Fibroblast of skin of left quadriceps (primary cell): Measurements from ENCODE around the gene FCGR3A.

ENCODE experiments used
- DNase-seq, 2 experiments: peaks; one replicate each; pipeline ENCODE4 v3.0.0-alpha.2; 2013; ENCODE audit warnings: low read depth in 2 of 2

FCGR3A gene

DNA sequence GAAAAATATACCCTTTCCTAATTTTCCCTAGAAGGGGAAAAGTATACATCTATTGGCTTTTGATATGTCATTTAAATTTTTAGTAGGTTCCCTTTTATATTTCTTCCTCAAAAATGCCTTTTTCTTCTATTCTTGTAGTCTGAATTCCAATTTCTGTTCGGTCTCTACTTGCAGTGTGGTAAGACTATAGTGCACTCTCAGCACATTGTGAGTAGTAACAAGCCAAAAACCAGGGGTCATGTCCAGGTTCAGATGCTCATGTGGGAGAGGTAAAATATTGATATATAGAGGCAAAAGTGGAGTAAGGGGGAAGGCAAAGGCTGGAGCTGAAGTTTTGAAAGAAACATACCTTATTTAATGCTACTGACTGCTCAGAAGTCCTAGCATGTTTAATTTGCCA is 48.4 kb downstream of the FCGR3A start:
- DNase-seq: no peak

DNA sequence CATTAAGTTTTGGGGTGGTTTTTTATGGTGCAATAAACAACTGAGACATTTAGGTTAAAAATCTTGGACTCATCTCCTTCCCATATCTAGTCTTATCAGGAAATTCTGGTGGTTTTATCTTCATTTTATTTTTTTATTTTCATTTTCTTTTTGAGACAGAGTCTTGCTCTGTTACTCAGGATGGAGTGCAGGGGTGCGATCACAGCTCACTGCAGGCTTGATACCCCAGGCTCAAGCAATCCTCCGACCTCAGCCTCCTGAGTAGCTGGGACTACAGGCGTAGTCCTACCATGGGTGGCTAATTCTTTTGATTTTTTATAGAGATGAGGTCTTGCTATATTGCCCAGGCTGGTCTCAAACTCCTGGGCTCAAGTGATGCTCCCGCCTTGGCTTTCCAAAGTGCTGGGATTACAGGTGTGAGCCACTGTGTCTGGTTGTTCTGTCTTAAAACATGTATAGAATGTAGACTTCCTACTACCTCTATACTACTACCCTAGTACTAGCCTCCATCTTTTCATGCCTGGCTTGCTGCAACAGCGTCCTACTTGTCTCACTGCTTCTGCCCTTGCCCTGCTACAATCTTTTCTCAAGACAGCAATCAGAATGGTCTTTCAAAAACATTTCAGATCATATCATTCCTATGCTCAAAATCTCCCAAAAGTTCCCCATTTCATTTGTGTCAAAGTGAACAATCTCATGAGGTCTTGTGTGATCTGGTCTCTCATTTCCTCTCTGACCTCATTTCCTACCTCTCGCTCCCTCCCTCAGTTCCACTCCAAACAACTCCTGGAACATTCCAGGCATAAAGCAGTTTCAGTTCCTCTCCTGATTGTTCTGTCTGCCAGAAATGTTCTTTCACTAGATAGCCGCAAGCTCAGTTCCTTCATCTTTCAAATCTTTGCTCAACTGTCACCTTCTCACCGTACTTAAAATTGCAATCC is 50.2 kb downstream of the FCGR3A start:
- DNase-seq: no peak

DNA sequence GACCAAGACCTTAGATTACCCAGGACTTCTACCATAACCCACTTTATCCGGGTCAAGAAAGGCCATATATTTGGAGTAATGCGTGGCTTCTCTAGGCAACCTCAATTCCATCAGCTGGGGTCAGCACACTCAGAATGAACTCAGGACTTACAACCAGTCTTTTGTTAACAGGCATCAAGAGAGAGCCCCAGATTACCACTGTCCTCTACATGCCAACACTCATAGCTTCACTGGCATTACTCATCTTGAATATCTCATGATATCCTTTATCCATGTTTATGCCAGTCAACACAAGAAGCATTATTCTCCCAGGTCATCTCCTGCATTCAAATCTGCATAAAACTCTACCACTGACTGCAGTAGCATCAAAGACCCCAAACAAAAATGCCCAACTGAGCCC is 51.0 kb downstream of the FCGR3A start:
- DNase-seq: no peak

DNA sequence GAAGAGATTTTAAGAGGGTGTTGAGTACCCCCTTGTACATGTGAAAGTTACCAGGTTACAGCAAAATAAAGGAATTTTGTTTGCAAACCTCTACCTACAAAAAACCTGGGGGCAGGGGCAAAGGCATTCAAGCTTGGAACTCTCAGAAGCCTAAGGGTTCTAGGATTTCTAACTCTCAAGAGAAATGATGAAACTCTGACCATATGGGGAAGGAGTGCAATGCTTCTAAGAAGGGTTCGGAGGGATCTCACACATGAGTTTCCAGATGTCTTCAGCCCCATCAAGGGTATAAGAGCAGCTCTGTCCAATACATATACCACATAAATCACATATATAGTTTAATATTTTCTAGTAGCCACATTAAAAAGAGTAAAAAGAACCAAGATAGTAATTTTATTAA is 51.7 kb downstream of the FCGR3A start:
- DNase-seq: no peak

DNA sequence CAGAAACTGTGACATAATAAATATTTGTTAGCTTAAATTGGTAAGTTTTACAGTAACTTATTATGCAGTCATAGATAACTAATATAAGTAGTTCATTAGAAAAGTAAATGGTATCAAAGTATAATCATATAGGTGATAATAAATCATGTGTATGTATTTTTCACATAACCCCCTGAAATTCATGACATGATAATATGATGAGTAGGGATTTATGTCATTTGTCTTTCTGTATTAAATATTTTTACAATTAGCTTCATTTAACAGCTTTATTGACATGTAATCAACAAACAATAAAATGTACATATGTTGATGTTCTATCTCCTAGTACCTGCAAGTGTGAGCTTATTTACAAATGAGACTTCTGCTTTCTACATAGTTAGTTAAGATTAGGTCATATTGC is 54.1 kb downstream of the FCGR3A start:
- DNase-seq: no peak

DNA sequence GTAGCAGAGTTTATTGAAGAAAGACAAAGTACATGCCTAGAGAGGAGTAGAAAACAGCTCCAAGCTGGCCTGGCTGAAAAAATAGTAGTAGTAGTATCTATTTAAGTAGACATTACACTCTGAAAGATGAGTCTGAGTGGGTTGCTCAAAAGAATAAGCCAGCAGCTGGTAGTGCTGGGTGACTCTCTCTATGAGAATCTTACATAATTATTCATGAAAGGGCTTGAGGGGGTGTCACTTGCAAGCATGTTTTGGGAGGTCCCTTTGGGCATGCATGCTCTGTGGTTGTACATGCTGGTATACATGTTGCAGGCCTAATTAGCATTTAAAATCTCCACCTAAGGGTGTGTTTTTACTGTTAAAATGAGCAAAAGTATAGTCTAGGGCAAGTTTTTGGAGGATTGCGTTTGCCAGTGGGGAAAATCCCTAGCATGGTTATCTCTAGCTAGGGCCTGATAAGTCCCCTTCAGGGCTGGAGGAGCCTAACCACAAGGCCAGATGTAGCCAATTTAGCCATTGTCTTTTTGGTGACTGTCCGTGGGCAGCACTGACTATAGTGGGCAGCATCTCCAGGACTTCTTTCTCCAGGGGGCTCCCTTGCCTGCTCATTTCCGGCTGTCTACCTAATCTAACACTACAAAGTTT is 55.4 kb downstream of the FCGR3A start:
- DNase-seq: no peak

DNA sequence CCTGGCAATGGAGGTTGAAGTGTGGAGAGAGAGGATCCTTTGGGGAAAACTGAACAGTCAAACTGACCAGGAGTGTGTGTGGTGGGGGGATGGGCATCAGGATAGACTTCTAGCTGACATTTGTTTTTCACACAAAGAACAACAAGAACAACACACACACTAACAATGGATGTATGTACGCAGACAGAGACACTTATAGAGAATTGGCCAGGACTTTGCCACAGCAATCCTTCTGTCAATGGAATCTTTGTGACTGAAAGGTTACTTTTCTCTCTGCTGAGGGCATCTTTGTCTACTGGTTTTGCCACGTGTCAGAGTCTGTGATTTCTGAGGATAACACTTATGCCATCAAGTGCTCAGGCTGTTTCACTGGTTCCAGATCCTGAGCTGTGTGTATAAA is 56.8 kb downstream of the FCGR3A start:
- DNase-seq: no peak
